Spleen (tissue), 11 donors: ENCODE results near the gene TMEM33. TPM values are rescaled to one million over a fixed set of nuclear protein-coding genes. Genes with fewer than 3 reads are reported as not detected.
"Not testable (repeated sequence)": the region's sequence is repeated elsewhere in the genome, so short reads cannot be mapped to it uniquely, and the experiment has no call there.

ENCODE experiments used
- DNase-seq: peaks from one replicate; pipeline ENCODE4 v3.0.0-alpha.2; 2020
- H3K27ac ChIP-seq, 8 donors: fragments of 200-600 bp; sonication (generic) in 7 of 8; 1 replicate in 4 of 8; 2 replicates in 4 of 8; pipeline versions ENCODE4 v1.5.0 to v1.8.0; 2016 to 2021; ENCODE audit warnings: inconsistent platforms in 4 of 8, mild to moderate bottlenecking in 4 of 8, moderate library complexity in 1 of 8
- H3K27me3 ChIP-seq, 7 donors: fragments of 200-600 bp; sonication (generic) in 6 of 7; replicated peaks in 1 of 7; 1 replicate in 4 of 7; 2 replicates in 3 of 7; pipeline versions ENCODE4 v1.5.0 to v1.8.0; 2016 to 2021; ENCODE audit warnings: inconsistent platforms in 3 of 7, mild to moderate bottlenecking in 1 of 7
- H3K36me3 ChIP-seq, 6 donors: fragments of 200-600 bp; sonication (generic) in 5 of 6; 1 replicate in 4 of 6; 2 replicates in 2 of 6; pipeline versions ENCODE4 v1.5.0 to v1.8.0; 2016 to 2021; ENCODE audit warnings: inconsistent platforms in 2 of 6
- H3K4me1 ChIP-seq, 6 donors: fragments of 200-600 bp; sonication (generic) in 5 of 6; 1 replicate in 3 of 6; 2 replicates in 3 of 6; pipeline versions ENCODE4 v1.5.0 to v1.8.0; 2016 to 2021; ENCODE audit warnings: inconsistent platforms in 3 of 6
- H3K4me3 ChIP-seq, 8 donors: fragments of 200-600 bp; sonication (generic) in 7 of 8; 1 replicate in 4 of 8; 2 replicates in 4 of 8; pipeline versions ENCODE4 v1.5.0 to v1.8.0; 2016 to 2021; ENCODE audit warnings: inconsistent platforms in 4 of 8, mild to moderate bottlenecking in 4 of 8, moderate library complexity in 2 of 8
- H3K9me3 ChIP-seq, 8 donors: fragments of 200-600 bp; sonication (generic) in 7 of 8; 1 replicate in 4 of 8; 2 replicates in 4 of 8; pipeline versions ENCODE4 v1.5.0 to v1.8.0; 2016 to 2021; ENCODE audit warnings: inconsistent platforms in 4 of 8
- CTCF ChIP-seq, 11 experiments: fragments of 200-600 bp in 7 of 11; fragments of 450-650 bp in 4 of 11; sonication (generic) in 4 of 11; IDR thresholded peaks in 8 of 11; conservative IDR thresholded peaks in 3 of 11; 1 replicate in 7 of 11; 2 replicates in 4 of 11; pipeline versions ENCODE4 v1.4.0 to v1.8.0; 2016 to 2021; ENCODE audit warnings: antibody characterized with exemption in 11 of 11, inconsistent platforms in 4 of 11, mild to moderate bottlenecking in 1 of 11
- POLR2A ChIP-seq, 3 donors: fragments of 450-650 bp; IDR thresholded peaks; one replicate each; pipeline ENCODE4 v1.5.1; 2017; ENCODE audit warnings: antibody characterized with exemption in 3 of 3, mild to moderate bottlenecking in 1 of 3
- POLR2AphosphoS5 ChIP-seq, 3 donors: sonication (generic); formaldehyde crosslinking; IDR thresholded peaks; one replicate each; pipeline ENCODE4 v1.5.1; 2017; ENCODE audit warnings: antibody characterized with exemption in 3 of 3
- WGBS, 5 donors: extraction: QIAGEN DNeasy Blood & Tissue Kit in 3 of 5; methylation state at CpG; one replicate each; pipeline versions ENCODE4 v1.1.5 to v1.1.7; 2013 to 2018; 5-methylcytosine and 5-hydroxymethylcytosine counted together
- intact Hi-C: fragments of 100-400 bp; cut with DNase I; formaldehyde crosslinking; loops from one replicate; pipeline ENCODE4 v1.15.0; 2023; ENCODE audit warnings: low total_unique reads
- polyA plus RNA-seq, 3 donors: library from polyadenylated mRNA; stranded (reverse); fragments of 200-250 nt; gene quantifications; one replicate each; pipeline ENCODE4 v1.2.1, GENCODE V29; 2013
- total RNA-seq, 7 donors: library from RNA; depleted of rRNA in 3 of 7; stranded (reverse); fragments of >200 nt in 3 of 7; fragmentation: NEBNext Ultra II Directional in 4 of 7; extraction: Animal tissue kit (Norgen Biotek cat#: 25700) in 4 of 7; gene quantifications; one replicate each; pipeline versions ENCODE4 v1.1.0 to v1.2.1, GENCODE V29; 2016 to 2021
- donor health status: healthy with polysubstance abuse.
- donor health status: DM: no; HTN: no; CAD: no; lungs with moderate emphysema.
- donor health status: DM: no; HTN: no; CAD: no.
- donor health status: Bipolar disorder and iron deficiency.
- donor health status: healthy.
- donor health status: DM: no; HTN: no; CAD: no.
- donor health status: DM: yes; HTN: yes; CAD: no.

TMEM33 gene
- total and polyA plus RNA-seq, 10 donors: 4.3 to 69.2 (median 53.4) TPM

- no peak overlapping the region for H3K27ac ChIP-seq
- no peak overlapping the region for H3K4me3 ChIP-seq
- no peaks in the 10 kb centered on the region for H3K36me3 ChIP-seq
- TF ChIP-seq POLR2A (IDR thresholded peaks at IDR 0.05) (no peak), POLR2AphosphoS5 (IDR thresholded peaks at IDR 0.05) (no peak), CTCF (IDR thresholded peaks at IDR 0.05 in 8 of 11, conservative IDR thresholded peaks at IDR 0.05 in 3 of 11) (no peak)
- 52 to 80% (median 70%) methylated on average over 2 of the region's 2 CpGs for WGBS, 5 donors
- H3K4me1 ChIP-seq: no peaks in the 10 kb centered on the region
- peaks cover 0 to 22% (median 14%) of the 10 kb centered on the region in 8 donors for H3K9me3 ChIP-seq
- intact Hi-C loops: no loop called here
- no peak for DNase-seq
- H3K27me3 ChIP-seq: peaks cover 0 to 5% (median 0%) of the 10 kb centered on the region in 7 donors
Observed at GRCh38 chr4:41918278-41918677, 17.0 kb upstream of the TMEM33 start.

- intact Hi-C loops, H3K36me3 ChIP-seq, DNase-seq, H3K4me3 ChIP-seq, H3K27ac ChIP-seq, H3K4me1 ChIP-seq: not testable (repeated sequence)
- Histone ChIP-seq H3K9me3 (peaks cover 0 to 22% (median 14%) of the 10 kb centered on the region in 8 donors), H3K27me3 (peaks cover 0 to 11% (median 0%) of the 10 kb centered on the region in 7 donors)
- WGBS, 5 donors: 76 to 100% (median 77%) methylated on average over 2 of the region's 2 CpGs
Observed at GRCh38 chr4:41920416-41920815, 14.8 kb upstream of the TMEM33 start.

GRCh38 chr4:41921476-41921875, 13.8 kb upstream of the TMEM33 start:
- Histone ChIP-seq H3K9me3 (peaks cover 0 to 22% (median 14%) of the 10 kb centered on the region in 8 donors), H3K4me3 (no peak overlapping the region), H3K4me1 (no peaks in the 10 kb centered on the region), H3K27ac (no peak overlapping the region), H3K36me3 (no peaks in the 10 kb centered on the region), H3K27me3 (peaks cover 0 to 11% (median 0%) of the 10 kb centered on the region in 7 donors)
- WGBS, 5 donors: 76 to 87% (median 85%) methylated on average over 4 of the region's 4 CpGs
- DNase-seq: no peak
- intact Hi-C loops: no loop called here
- TF ChIP-seq CTCF (IDR thresholded peaks at IDR 0.05 in 8 of 11, conservative IDR thresholded peaks at IDR 0.05 in 3 of 11): no peak
- TF ChIP-seq POLR2A (IDR thresholded peaks at IDR 0.05): no peak
- TF ChIP-seq POLR2AphosphoS5 (IDR thresholded peaks at IDR 0.05): no peak

- intact Hi-C loops: no loop called here
Observed at GRCh38 chr4:41927796-41928499, 7.3 kb upstream of the TMEM33 start.

More at GRCh38 chr4:41927796-41928499, 7.3 kb upstream of the TMEM33 start:
- TF ChIP-seq POLR2A (IDR thresholded peaks at IDR 0.05) (no peak), POLR2AphosphoS5 (IDR thresholded peaks at IDR 0.05) (no peak), CTCF (IDR thresholded peaks at IDR 0.05 in 8 of 11, conservative IDR thresholded peaks at IDR 0.05 in 3 of 11) (no peak)
- DNase-seq: no peak
- Histone ChIP-seq H3K27me3 (peaks cover 0 to 8% (median 0%) of the 10 kb centered on the region in 7 donors), H3K4me3 (no peak overlapping the region), H3K4me1 (peaks cover 0 to 5% (median 0%) of the 10 kb centered on the region in 6 donors), H3K36me3 (no peaks in the 10 kb centered on the region), H3K9me3 (no peaks in the 10 kb centered on the region), H3K27ac (no peak overlapping the region)
- WGBS, 5 donors: 77 to 91% (median 86%) methylated on average over 4 of the region's 4 CpGs
